Activated naive CD4-positive, alpha-beta T cell treated with anti-CD3 and anti-CD28 coated beads for 36 hours (primary cell): Measurements from ENCODE around the gene TRMT112. TPM values are rescaled to one million over a fixed set of nuclear protein-coding genes. Genes with fewer than 3 reads are reported as not detected.
A peak's percentile ranks its signal among the peaks of the same experiment; 100 is the strongest.

Source experiments
- CTCF ChIA-PET: fragments of 350-600 bp; sonication (Branson Sonifier 250); formaldehyde crosslinking; loops from one replicate; lab custom pipeline; 2021; ENCODE audit warnings: antibody characterized with exemption; lab: Charles Lee
- DNase-seq: peaks from one replicate; pipeline ENCODE4 v3.0.0-alpha.2; 2020
- H3K27ac Mint-ChIP-seq: one replicate; pipeline ENCODE4 v1.8.0; 2021; ENCODE audit warnings: mild to moderate bottlenecking, mixed read lengths
- H3K27me3 Mint-ChIP-seq: one replicate; pipeline ENCODE4 v1.8.0; 2021; ENCODE audit warnings: low read depth, mixed read lengths
- H3K36me3 Mint-ChIP-seq: one replicate; pipeline ENCODE4 v1.8.0; 2021; ENCODE audit warnings: low read depth, mixed read lengths
- H3K4me1 Mint-ChIP-seq: one replicate; pipeline ENCODE4 v1.8.0; 2021; ENCODE audit warnings: low read depth, mixed read lengths
- H3K4me3 Mint-ChIP-seq: one replicate; pipeline ENCODE4 v1.8.0; 2021; ENCODE audit warnings: mild to moderate bottlenecking, moderate library complexity, mixed read lengths
- H3K9me3 Mint-ChIP-seq: one replicate; pipeline ENCODE4 v1.8.0; 2021; ENCODE audit warnings: mixed read lengths
- intact Hi-C: fragments of 100-400 bp; cut with micrococcal nuclease; formaldehyde crosslinking; loops from one replicate; pipeline ENCODE4 v1.15.1; 2023
- total RNA-seq, 2 experiments: library from RNA; stranded (reverse); gene quantifications; one replicate each; pipeline ENCODE4 v1.2.3, GENCODE V29; 2021

The TRMT112 gene
- total RNA-seq: 100 to 1,000 TPM; 241 to 261 TPM

- H3K36me3 Mint-ChIP-seq: peaks cover 21% of the 10 kb centered on the region
- H3K9me3 Mint-ChIP-seq: no peaks in the 10 kb centered on the region
- H3K27me3 Mint-ChIP-seq: no peaks in the 10 kb centered on the region
- peak within 1 kb of the TSS; percentile 94 for H3K4me3 Mint-ChIP-seq
- H3K4me1 Mint-ChIP-seq: peaks cover 37% of the 10 kb centered on the region
- DNase-seq: peak; percentile 98
- CTCF ChIA-PET: interaction anchor here (0.6 to 3.8 kb wide), 22 partner anchors 10 to 455 kb away, joined by 3 to 22 read pairs (median 6); partner anchors contain the start of genes CCDC88B, FKBP2 and RPS6KA4
- intact Hi-C loops: loop anchor here (1.0 kb wide), 4 partner anchors 12 to 336 kb away; partner anchors contain the start of genes ESRRA and FKBP2
- peak within 1 kb of the TSS; percentile 99 for H3K27ac Mint-ChIP-seq
Observed at GRCh38 chr11:64317325-64317960, at the start of gene TRMT112. Gene TRMT112 (minus strand): TSS chr11:64317559. CDS start chr11:64317526, 33 bp downstream.

DNA sequence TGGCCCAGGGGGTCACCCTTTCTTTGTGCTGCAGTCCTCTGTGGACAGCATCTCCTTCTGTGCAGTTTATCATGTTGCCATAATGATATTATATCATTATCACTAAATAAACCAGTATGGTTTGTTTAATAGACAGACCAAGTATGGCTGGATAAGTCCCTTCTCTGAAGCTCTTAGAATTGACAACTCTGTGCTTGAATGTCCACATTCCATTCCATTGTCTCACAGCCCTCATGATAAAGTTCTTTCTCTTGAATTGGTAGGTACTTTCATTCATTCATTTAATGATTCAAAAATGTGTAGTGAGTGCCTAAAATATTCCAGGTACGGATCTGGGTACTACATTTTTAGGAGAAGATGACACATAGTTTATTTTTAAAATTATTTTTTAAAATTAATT is 49.4 kb upstream of the TRMT112 start:
- Mint-ChIP-seq H3K27ac (no peak overlapping the region), H3K9me3 (no peaks in the 10 kb centered on the region), H3K27me3 (no peaks in the 10 kb centered on the region), H3K36me3 (peaks cover 31% of the 10 kb centered on the region), H3K4me3 (no peak overlapping the region), H3K4me1 (peaks cover 6% of the 10 kb centered on the region)
- no peak for DNase-seq
- CTCF ChIA-PET: interaction anchor here (0.6 kb wide), 1 partner anchor 8 kb away, joined by 8 read pairs; no protein-coding TSS in a partner anchor
- intact Hi-C loops: no loop called here

GRCh38 chr11:64364911-64365310 is 47.6 kb upstream of the TRMT112 start:
- peaks cover 30% of the 10 kb centered on the region for H3K36me3 Mint-ChIP-seq
- intact Hi-C loops: loop anchor here (5.0 kb wide), 1 partner anchor 287 kb away; no protein-coding TSS in a partner anchor
- H3K4me1 Mint-ChIP-seq: peaks cover 21% of the 10 kb centered on the region
- CTCF ChIA-PET: no interaction called here
- DNase-seq: no peak
- no peaks in the 10 kb centered on the region for H3K27me3 Mint-ChIP-seq
- H3K9me3 Mint-ChIP-seq: no peaks in the 10 kb centered on the region
- H3K27ac Mint-ChIP-seq: no peak overlapping the region
- H3K4me3 Mint-ChIP-seq: no peak overlapping the region

GRCh38 chr11:64364435-64364834 is 47.1 kb upstream of the TRMT112 start:
- CTCF ChIA-PET: no interaction called here
- Mint-ChIP-seq H3K9me3 (no peaks in the 10 kb centered on the region), H3K27ac (no peak overlapping the region), H3K27me3 (no peaks in the 10 kb centered on the region), H3K36me3 (peaks cover 28% of the 10 kb centered on the region), H3K4me1 (peaks cover 25% of the 10 kb centered on the region), H3K4me3 (no peak overlapping the region)
- intact Hi-C loops: loop anchor here (5.0 kb wide), 1 partner anchor 288 kb away; no protein-coding TSS in a partner anchor
- no peak for DNase-seq

- Mint-ChIP-seq H3K36me3 (peaks cover 25% of the 10 kb centered on the region), H3K4me1 (peaks cover 35% of the 10 kb centered on the region), H3K4me3 (no peak overlapping the region), H3K27ac (no peak overlapping the region), H3K9me3 (no peaks in the 10 kb centered on the region), H3K27me3 (no peaks in the 10 kb centered on the region)
- intact Hi-C loops: loop anchor here (5.0 kb wide), 1 partner anchor 290 kb away; no protein-coding TSS in a partner anchor
- DNase-seq: no peak
- CTCF ChIA-PET: no interaction called here
Observed at GRCh38 chr11:64362339-64362738, 45.0 kb upstream of the TRMT112 start.

DNA sequence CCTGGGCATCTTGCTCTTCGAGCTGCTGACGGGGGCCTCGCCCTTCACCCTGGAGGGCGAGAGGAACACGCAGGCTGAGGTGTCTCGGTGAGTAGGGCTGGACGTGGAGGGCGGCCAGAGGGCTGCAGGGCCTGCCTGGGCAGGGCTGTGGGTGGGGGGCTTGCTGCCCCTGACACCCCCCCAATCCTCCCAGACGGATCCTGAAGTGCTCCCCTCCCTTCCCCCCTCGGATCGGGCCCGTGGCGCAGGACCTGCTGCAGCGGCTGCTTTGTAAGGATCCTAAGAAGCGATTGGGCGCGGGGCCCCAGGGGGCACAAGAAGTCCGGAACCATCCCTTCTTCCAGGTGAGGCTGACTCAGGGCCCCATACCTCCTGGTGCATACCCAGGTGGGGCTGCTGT is 44.3 kb upstream of the TRMT112 start:
- CTCF ChIA-PET: interaction anchor here (1.5 kb wide), 1 partner anchor 20 kb away, joined by 3 read pairs; no protein-coding TSS in a partner anchor
- Mint-ChIP-seq H3K27ac (no peak overlapping the region), H3K9me3 (no peaks in the 10 kb centered on the region), H3K27me3 (no peaks in the 10 kb centered on the region), H3K36me3 (peaks cover 24% of the 10 kb centered on the region), H3K4me3 (no peak overlapping the region), H3K4me1 (peaks cover 36% of the 10 kb centered on the region)
- no peak for DNase-seq
- intact Hi-C loops: loop anchor here (5.0 kb wide), 1 partner anchor 291 kb away; no protein-coding TSS in a partner anchor

- H3K27me3 Mint-ChIP-seq: no peaks in the 10 kb centered on the region
- no peak for DNase-seq
- peaks cover 18% of the 10 kb centered on the region for H3K36me3 Mint-ChIP-seq
- no peak overlapping the region for H3K27ac Mint-ChIP-seq
- intact Hi-C loops: loop anchor here (5.0 kb wide), 1 partner anchor 292 kb away; no protein-coding TSS in a partner anchor
- CTCF ChIA-PET: interaction anchor here (0.8 to 1.6 kb wide), 9 partner anchors 11 to 225 kb away, joined by 3 to 7 read pairs (median 3); partner anchors contain the start of genes PRDX5 and TRMT112
- no peaks in the 10 kb centered on the region for H3K9me3 Mint-ChIP-seq
- peaks cover 39% of the 10 kb centered on the region for H3K4me1 Mint-ChIP-seq
- peak overlapping the region; percentile 91 for H3K4me3 Mint-ChIP-seq
Observed at GRCh38 chr11:64360448-64360921, 43.1 kb upstream of the TRMT112 start.

GRCh38 chr11:64359712-64360445 is 42.5 kb upstream of the TRMT112 start:
- peak overlapping the region; percentile 91 for H3K4me3 Mint-ChIP-seq
- CTCF ChIA-PET: interaction anchor here (0.8 to 2.2 kb wide), 12 partner anchors 10 to 329 kb away, joined by 3 to 7 read pairs (median 4); partner anchors contain the start of genes PRDX5 and TRMT112
- no peaks in the 10 kb centered on the region for H3K27me3 Mint-ChIP-seq
- peaks cover 18% of the 10 kb centered on the region for H3K36me3 Mint-ChIP-seq
- peaks cover 41% of the 10 kb centered on the region for H3K4me1 Mint-ChIP-seq
- H3K27ac Mint-ChIP-seq: peak overlapping the region; percentile 34
- intact Hi-C loops: loop anchor here (2.0 to 5.0 kb wide), 4 partner anchors 89 to 362 kb away; partner anchors contain the start of genes NRXN2 and STIP1
- peak; percentile 49 for DNase-seq
- no peaks in the 10 kb centered on the region for H3K9me3 Mint-ChIP-seq

DNA sequence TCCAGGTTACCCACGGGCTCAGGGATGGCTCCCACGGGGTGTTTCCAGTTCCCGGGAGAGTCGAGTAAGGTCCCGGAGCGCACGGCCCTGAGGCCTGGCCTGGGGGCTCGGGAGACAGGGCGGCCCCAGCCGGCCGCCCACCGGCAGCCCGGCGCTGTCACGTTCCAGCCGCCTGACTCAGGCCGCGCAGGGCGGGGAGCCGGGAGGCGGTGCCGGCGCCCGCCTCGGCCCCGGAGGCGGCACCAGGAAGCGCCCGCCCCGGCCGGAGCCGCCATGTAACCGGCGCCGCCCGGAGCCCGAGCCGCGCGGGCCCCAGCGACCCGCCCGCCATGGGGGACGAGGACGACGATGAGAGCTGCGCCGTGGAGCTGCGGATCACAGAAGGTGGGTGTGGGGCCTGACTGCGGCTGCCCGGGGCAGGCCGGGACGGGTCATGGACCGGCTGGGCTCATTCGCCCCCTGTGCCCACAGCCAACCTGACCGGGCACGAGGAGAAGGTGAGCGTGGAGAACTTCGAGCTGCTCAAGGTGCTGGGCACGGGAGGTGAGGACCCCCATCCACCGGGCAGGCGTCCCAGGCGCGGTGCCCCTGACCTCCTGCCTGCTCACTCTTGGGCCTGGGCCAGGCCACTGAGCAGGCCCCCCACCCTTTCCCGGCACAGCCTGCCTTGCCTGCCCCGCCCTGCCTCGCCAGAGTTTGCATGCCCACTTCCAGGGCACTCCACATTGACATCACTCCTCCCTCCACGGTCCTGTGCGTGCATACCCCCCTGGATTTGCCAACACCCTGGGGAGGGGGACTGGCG is 41.8 kb upstream of the TRMT112 start, which contains the start of gene RPS6KA4:
Gene RPS6KA4, plus strand, starts transcription at position 256 of the 805 bp plus-strand sequence. Its CDS starts 74 bp downstream, at position 330.
- CTCF ChIA-PET: interaction anchor here (0.7 to 2.2 kb wide), 10 partner anchors 10 to 330 kb away, joined by 3 to 7 read pairs (median 4); partner anchors contain the start of genes PRDX5 and TRMT112
- H3K27me3 Mint-ChIP-seq: no peaks in the 10 kb centered on the region
- H3K9me3 Mint-ChIP-seq: no peaks in the 10 kb centered on the region
- peak within 1 kb of the TSS; percentile 34 for H3K27ac Mint-ChIP-seq
- peaks cover 14% of the 10 kb centered on the region for H3K36me3 Mint-ChIP-seq
- intact Hi-C loops: loop anchor here (2.0 to 5.0 kb wide), 3 partner anchors 90 to 363 kb away; partner anchors contain the start of genes NRXN2 and STIP1
- peak; percentile 60 for DNase-seq
- H3K4me1 Mint-ChIP-seq: peaks cover 41% of the 10 kb centered on the region
- peak within 1 kb of the TSS; percentile 91 for H3K4me3 Mint-ChIP-seq

GRCh38 chr11:64358536-64358906 is 41.2 kb upstream of the TRMT112 start:
- H3K27me3 Mint-ChIP-seq: no peaks in the 10 kb centered on the region
- H3K36me3 Mint-ChIP-seq: peaks cover 11% of the 10 kb centered on the region
- H3K4me3 Mint-ChIP-seq: peak overlapping the region; percentile 45
- intact Hi-C loops: loop anchor here (2.0 to 5.0 kb wide), 3 partner anchors 90 to 364 kb away; partner anchors contain the start of genes NRXN2 and STIP1
- CTCF ChIA-PET: interaction anchor here (0.7 to 7.0 kb wide), 5 partner anchors 16 to 91 kb away, joined by 3 to 61 read pairs (median 3); partner anchors contain the start of genes CCDC88B, PRDX5 and TRMT112
- H3K27ac Mint-ChIP-seq: no peak overlapping the region
- no peak for DNase-seq
- peaks cover 41% of the 10 kb centered on the region for H3K4me1 Mint-ChIP-seq
- H3K9me3 Mint-ChIP-seq: no peaks in the 10 kb centered on the region
